ENCODE results near the gene IGLL5.
"Not testable (repeated sequence)": the region's sequence is repeated elsewhere in the genome, so short reads cannot be mapped to it uniquely, and the experiment has no call there.

Gene IGLL5

GRCh38 chr22:22918297-22918965, 30.8 kb downstream of the IGLL5 start:
- Histone ChIP-seq H3K9ac (ENCODE audit: low read length) (no peak overlapping the region), H3K4me3 (ENCODE audit: low read length) (no peak overlapping the region), H3K9me3 (ENCODE audit: control insufficient read depth, low read length) (no peaks in the 10 kb centered on the region), H3K27me3 (ENCODE audit: control insufficient read depth, insufficient read depth, low read length) (no peaks in the 10 kb centered on the region), H3K36me3 (ENCODE audit: control insufficient read depth, insufficient read depth, low read length) (no peaks in the 10 kb centered on the region), H3K4me1 (ENCODE audit: control insufficient read depth, insufficient read depth, low read length) (no peaks in the 10 kb centered on the region)

- Histone ChIP-seq H3K9ac (ENCODE audit: low read length) (no peak overlapping the region), H3K4me1 (ENCODE audit: control insufficient read depth, insufficient read depth, low read length) (no peaks in the 10 kb centered on the region), H3K36me3 (ENCODE audit: control insufficient read depth, insufficient read depth, low read length) (no peaks in the 10 kb centered on the region), H3K27me3 (ENCODE audit: control insufficient read depth, insufficient read depth, low read length) (no peaks in the 10 kb centered on the region), H3K9me3 (ENCODE audit: control insufficient read depth, low read length) (no peaks in the 10 kb centered on the region), H3K4me3 (ENCODE audit: low read length) (no peak overlapping the region)
Observed at GRCh38 chr22:22919041-22919440, 31.4 kb downstream of the IGLL5 start.

- Histone ChIP-seq H3K4me3 (ENCODE audit: low read length) (no peak overlapping the region), H3K27me3 (ENCODE audit: control insufficient read depth, insufficient read depth, low read length) (peaks cover 4% of the 10 kb centered on the region), H3K9ac (ENCODE audit: low read length) (no peak overlapping the region), H3K4me1 (ENCODE audit: control insufficient read depth, insufficient read depth, low read length) (no peaks in the 10 kb centered on the region), H3K36me3 (ENCODE audit: control insufficient read depth, insufficient read depth, low read length) (no peaks in the 10 kb centered on the region), H3K9me3 (ENCODE audit: control insufficient read depth, low read length) (no peaks in the 10 kb centered on the region)
Observed at GRCh38 chr22:22920104-22920654, 32.6 kb downstream of the IGLL5 start.

GRCh38 chr22:22920910-22921550, 33.4 kb downstream of the IGLL5 start:
- Histone ChIP-seq H3K9me3 (ENCODE audit: control insufficient read depth, low read length) (no peaks in the 10 kb centered on the region), H3K9ac (ENCODE audit: low read length) (no peak overlapping the region), H3K36me3 (ENCODE audit: control insufficient read depth, insufficient read depth, low read length) (no peaks in the 10 kb centered on the region), H3K4me1 (ENCODE audit: control insufficient read depth, insufficient read depth, low read length) (no peaks in the 10 kb centered on the region), H3K4me3 (ENCODE audit: low read length) (no peak overlapping the region), H3K27me3 (ENCODE audit: control insufficient read depth, insufficient read depth, low read length) (peaks cover 4% of the 10 kb centered on the region)

GRCh38 chr22:22921575-22921974, 34.0 kb downstream of the IGLL5 start:
- no peaks in the 10 kb centered on the region for H3K4me1 ChIP-seq (ENCODE audit: control insufficient read depth, insufficient read depth, low read length)
- no peak overlapping the region for H3K9ac ChIP-seq (ENCODE audit: low read length)
- no peaks in the 10 kb centered on the region for H3K36me3 ChIP-seq (ENCODE audit: control insufficient read depth, insufficient read depth, low read length)
- no peaks in the 10 kb centered on the region for H3K9me3 ChIP-seq (ENCODE audit: control insufficient read depth, low read length)
- no peak overlapping the region for H3K4me3 ChIP-seq (ENCODE audit: low read length)
- H3K27me3 ChIP-seq (ENCODE audit: control insufficient read depth, insufficient read depth, low read length): peaks cover 4% of the 10 kb centered on the region

- not testable (repeated sequence) for H3K4me1 ChIP-seq (ENCODE audit: control insufficient read depth, insufficient read depth, low read length); H3K36me3 ChIP-seq (ENCODE audit: control insufficient read depth, insufficient read depth, low read length); H3K9ac ChIP-seq (ENCODE audit: low read length); H3K4me3 ChIP-seq (ENCODE audit: low read length); H3K9me3 ChIP-seq (ENCODE audit: control insufficient read depth, low read length); H3K27me3 ChIP-seq (ENCODE audit: control insufficient read depth, insufficient read depth, low read length)
Observed at GRCh38 chr22:22922092-22922953, 34.7 kb downstream of the IGLL5 start.

GRCh38 chr22:22922954-22923319, 35.3 kb downstream of the IGLL5 start:
- H3K4me1 ChIP-seq (ENCODE audit: control insufficient read depth, insufficient read depth, low read length): no peaks in the 10 kb centered on the region
- no peak overlapping the region for H3K9ac ChIP-seq (ENCODE audit: low read length)
- H3K9me3 ChIP-seq (ENCODE audit: control insufficient read depth, low read length): no peaks in the 10 kb centered on the region
- H3K36me3 ChIP-seq (ENCODE audit: control insufficient read depth, insufficient read depth, low read length): no peaks in the 10 kb centered on the region
- H3K27me3 ChIP-seq (ENCODE audit: control insufficient read depth, insufficient read depth, low read length): peaks cover 4% of the 10 kb centered on the region
- no peak overlapping the region for H3K4me3 ChIP-seq (ENCODE audit: low read length)

- Histone ChIP-seq H3K4me1 (ENCODE audit: control insufficient read depth, insufficient read depth, low read length) (no peaks in the 10 kb centered on the region), H3K27me3 (ENCODE audit: control insufficient read depth, insufficient read depth, low read length) (peaks cover 4% of the 10 kb centered on the region), H3K4me3 (ENCODE audit: low read length) (no peak overlapping the region), H3K9ac (ENCODE audit: low read length) (no peak overlapping the region), H3K9me3 (ENCODE audit: control insufficient read depth, low read length) (no peaks in the 10 kb centered on the region), H3K36me3 (ENCODE audit: control insufficient read depth, insufficient read depth, low read length) (no peaks in the 10 kb centered on the region)
Observed at GRCh38 chr22:22923379-22923778, 35.8 kb downstream of the IGLL5 start.

GRCh38 chr22:22923930-22924329, 36.3 kb downstream of the IGLL5 start:
- no peak overlapping the region for H3K4me3 ChIP-seq (ENCODE audit: low read length)
- H3K4me1 ChIP-seq (ENCODE audit: control insufficient read depth, insufficient read depth, low read length): no peaks in the 10 kb centered on the region
- no peaks in the 10 kb centered on the region for H3K36me3 ChIP-seq (ENCODE audit: control insufficient read depth, insufficient read depth, low read length)
- no peak overlapping the region for H3K9ac ChIP-seq (ENCODE audit: low read length)
- H3K27me3 ChIP-seq (ENCODE audit: control insufficient read depth, insufficient read depth, low read length): peaks cover 4% of the 10 kb centered on the region
- H3K9me3 ChIP-seq (ENCODE audit: control insufficient read depth, low read length): no peaks in the 10 kb centered on the region

- H3K4me1 ChIP-seq (ENCODE audit: control insufficient read depth, insufficient read depth, low read length): no peaks in the 10 kb centered on the region
- no peak overlapping the region for H3K4me3 ChIP-seq (ENCODE audit: low read length)
- peaks cover 4% of the 10 kb centered on the region for H3K27me3 ChIP-seq (ENCODE audit: control insufficient read depth, insufficient read depth, low read length)
- no peak overlapping the region for H3K9ac ChIP-seq (ENCODE audit: low read length)
- no peaks in the 10 kb centered on the region for H3K9me3 ChIP-seq (ENCODE audit: control insufficient read depth, low read length)
- no peaks in the 10 kb centered on the region for H3K36me3 ChIP-seq (ENCODE audit: control insufficient read depth, insufficient read depth, low read length)
Observed at GRCh38 chr22:22924369-22925145, 36.9 kb downstream of the IGLL5 start.

- Histone ChIP-seq H3K9me3 (ENCODE audit: control insufficient read depth, low read length) (no peaks in the 10 kb centered on the region), H3K36me3 (ENCODE audit: control insufficient read depth, insufficient read depth, low read length) (no peaks in the 10 kb centered on the region), H3K27me3 (ENCODE audit: control insufficient read depth, insufficient read depth, low read length) (peaks cover 4% of the 10 kb centered on the region), H3K9ac (ENCODE audit: low read length) (no peak overlapping the region), H3K4me3 (ENCODE audit: low read length) (no peak overlapping the region), H3K4me1 (ENCODE audit: control insufficient read depth, insufficient read depth, low read length) (no peaks in the 10 kb centered on the region)
Observed at GRCh38 chr22:22925146-22925804, 37.7 kb downstream of the IGLL5 start.

Data from mucosa of stomach (tissue), 1 donor.